Cerebellar cortex (tissue), 1 donor: Measurements from ENCODE around the gene STK36.

ENCODE experiments used
- DNase-seq: peaks from one replicate; pipeline ENCODE4 v3.0.0-alpha.2; 2015; ENCODE audit warnings: low spot score

STK36 gene

GRCh38 chr2:218659988-218660358, 11.9 kb upstream of the STK36 start:
- no peak for DNase-seq

DNA sequence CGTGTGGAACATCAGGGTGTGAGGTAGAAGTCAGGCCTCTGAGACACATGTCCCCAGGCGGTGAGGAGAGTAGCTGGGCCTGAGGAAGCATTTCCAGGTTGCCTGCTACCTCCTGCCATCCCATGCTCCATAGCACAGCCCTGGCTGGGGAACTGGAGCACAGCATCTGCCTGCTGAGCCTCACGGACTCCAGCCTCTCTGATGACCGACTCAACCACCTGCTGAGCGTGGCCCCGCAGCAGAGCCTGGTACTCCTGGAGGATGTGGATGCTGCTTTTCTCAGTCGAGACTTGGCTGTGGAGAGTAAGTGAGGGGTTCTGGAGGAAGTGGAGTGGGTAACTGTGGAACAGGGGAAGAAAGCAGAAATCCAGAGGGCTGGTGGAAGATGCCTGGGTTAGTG, 9.5 kb upstream of the STK36 start:
- no peak for DNase-seq

DNA sequence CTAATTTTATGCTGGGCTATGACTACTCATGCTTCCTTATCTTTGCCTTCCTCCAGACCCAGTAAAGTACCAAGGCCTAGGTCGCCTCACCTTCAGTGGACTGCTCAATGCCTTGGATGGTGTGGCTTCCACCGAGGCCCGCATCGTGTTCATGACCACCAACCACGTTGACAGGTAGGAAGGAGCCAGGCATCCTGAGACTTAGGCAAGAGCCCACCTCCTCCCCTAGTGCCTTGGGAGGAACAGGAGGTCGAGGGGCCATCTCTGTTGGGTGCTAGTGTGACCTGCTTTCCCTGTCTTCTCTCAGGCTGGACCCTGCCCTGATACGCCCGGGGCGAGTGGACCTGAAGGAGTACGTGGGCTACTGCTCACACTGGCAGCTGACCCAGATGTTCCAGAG, 9.1 kb upstream of the STK36 start:
- no peak for DNase-seq

DNA sequence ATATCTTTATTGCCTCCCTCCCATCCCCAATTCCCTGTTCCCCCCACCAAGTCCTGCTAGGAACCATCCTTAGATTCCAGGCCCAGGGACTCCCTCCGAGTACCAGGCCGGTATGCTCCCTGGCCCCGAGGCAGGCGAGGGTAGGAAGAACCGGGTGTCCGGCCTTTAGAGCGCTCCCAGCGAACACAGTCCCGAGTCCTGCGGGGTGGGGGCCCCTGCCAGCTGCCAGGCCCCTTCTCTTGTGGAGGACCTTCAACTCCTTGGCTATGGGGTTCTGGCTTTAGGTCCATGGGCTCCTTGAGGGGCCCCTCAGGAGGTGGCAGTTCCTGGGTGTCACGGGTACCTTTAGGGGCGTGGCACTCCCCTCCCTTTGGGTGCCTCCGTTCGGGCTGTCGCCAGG, 8.0 kb upstream of the STK36 start:
- DNase-seq, result no peak

- no peak for DNase-seq
These were observed 7.2 kb upstream of the STK36 start for GRCh38 chr2:218664653-218665052.

DNA sequence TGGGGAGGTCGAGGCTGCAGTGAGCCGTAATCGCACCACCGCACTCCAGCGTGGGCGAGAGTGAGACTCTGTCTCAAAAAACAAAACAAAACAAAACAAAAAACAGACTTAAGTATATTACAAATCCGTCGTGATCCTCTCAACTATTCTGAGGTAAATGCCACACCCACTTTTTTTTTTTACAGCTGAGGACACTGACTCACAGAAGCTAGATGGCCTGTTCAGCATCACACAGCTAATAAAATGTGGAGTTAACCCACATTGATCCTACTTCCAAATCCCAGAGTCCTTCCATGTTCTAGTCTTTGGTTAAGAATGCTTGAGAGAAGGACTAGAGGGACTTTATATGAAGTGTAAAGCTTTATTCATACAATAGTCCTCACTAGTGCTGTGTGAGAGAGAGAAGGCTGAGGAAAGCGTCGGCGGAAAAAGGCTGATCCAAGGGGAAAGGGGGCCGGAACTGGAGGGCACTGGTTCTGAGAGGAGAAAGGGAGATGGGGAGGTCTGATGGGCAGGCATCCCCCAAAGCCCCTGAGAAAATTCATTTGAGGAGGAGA, 711 bp upstream of the STK36 start:
- no peak for DNase-seq

DNA sequence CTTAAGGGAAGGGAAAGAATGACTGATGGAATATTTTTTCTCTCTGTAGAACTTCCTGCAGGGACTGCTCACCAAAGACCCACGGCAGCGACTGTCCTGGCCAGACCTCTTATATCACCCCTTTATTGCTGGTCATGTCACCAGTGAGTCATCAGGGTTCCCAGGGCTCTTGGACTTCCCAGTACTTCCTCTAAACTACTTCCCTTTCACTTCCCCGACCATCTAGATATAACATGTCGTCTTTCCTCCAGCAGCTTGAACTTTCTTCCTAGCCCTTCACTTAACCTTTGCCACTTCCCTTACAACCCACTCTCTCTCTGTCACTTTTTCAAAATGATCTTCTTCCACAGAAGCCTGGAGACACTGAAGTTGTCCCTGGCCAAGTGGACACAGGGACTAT, 7.2 kb downstream of the STK36 start:
- DNase-seq, result no peak

- DNase-seq, result no peak
These were observed 8.2 kb downstream of the STK36 start for GRCh38 chr2:218680061-218680460.

GRCh38 chr2:218687400-218688060, 15.6 kb downstream of the STK36 start:
- DNase-seq, result peak; percentile 72

DNA sequence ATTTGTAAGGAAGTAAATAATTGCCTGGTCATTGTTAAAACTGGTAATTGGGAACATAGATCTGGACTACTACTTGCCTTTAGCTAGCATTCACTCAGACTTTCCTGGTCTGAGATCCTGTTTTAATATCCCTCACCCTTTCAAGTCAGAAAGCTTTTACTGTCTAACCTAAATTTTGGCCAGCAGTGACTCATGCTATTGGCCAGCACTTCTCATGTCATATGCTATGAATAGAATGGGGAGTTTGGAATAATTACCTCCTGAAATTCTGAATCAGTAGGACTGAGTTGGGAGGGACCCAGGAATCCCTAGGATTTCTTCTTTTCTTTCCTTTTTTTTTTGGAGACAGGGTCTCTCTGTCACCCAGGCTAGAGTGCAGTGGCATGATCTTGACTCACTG, 19.3 kb downstream of the STK36 start:
- no peak for DNase-seq

DNA sequence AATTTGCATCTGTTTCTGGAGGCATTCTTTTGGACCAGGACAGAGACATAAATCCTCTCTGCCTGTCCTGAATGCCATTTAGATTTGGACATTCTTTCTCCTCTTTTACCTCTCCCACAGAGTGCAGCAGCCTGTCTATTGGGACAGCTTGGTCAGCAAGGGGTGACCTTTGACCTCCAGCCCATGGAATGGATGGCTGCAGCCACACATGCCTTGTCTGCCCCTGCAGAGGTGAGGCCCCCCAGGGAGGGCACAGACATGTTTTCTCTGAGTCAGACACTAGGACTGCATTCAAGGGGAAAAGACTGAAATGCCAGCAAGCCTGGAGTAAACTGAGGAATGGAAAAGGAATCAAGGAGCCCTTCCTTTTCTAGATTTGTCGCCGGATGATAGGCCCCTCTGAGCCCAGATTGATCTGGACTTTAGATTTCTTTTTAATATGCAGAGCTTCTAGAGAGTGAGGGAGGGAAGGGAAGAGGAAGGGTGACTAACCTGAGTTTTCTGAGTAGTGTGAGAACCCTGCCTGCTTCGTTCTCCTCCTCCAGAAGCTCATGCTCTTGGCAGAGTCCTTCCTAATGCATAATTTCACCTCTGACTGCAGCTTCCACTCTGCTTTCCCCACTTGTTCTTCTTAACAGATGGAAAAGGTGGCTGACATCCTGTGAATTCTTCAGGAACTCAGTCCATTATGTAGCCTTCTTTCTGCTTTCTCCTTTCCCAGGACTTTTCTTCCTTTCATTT, 22.7 kb downstream of the STK36 start:
- DNase-seq, result no peak

GRCh38 chr2:218698885-218699284, 27.0 kb downstream of the STK36 start:
- DNase-seq, result no peak

GRCh38 chr2:218701806-218702205, 29.9 kb downstream of the STK36 start:
- no peak for DNase-seq

- DNase-seq, result no peak
These were observed 31.5 kb downstream of the STK36 start for GRCh38 chr2:218703341-218703740.

GRCh38 chr2:218708086-218708485, 36.2 kb downstream of the STK36 start:
- DNase-seq, result no peak

DNA sequence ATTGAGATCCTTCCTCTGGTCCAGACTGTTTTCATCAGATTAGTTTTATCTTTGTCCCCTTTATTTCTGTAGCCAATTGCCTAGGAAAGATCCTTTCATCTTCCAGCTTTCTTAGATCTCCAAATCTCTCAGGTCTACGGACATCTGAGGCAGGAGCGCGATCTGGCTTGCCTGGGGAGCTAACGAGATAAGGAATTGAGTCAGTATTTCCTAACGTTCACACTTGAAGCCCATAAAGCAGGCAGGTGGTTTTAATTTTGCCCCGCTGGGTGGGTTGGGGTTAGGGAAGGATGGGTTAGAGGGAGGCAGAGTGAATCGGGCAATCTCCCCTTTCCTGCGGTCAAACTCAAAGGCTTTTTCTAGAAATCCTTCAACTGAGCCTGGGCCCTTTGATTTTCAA, 38.0 kb downstream of the STK36 start:
- DNase-seq, result no peak

GRCh38 chr2:218710334-218710686, 38.4 kb downstream of the STK36 start:
- DNase-seq, result no peak

- DNase-seq, result peak; percentile 97
These were observed 39.0 kb downstream of the STK36 start, which contains the start of gene TTLL4 for GRCh38 chr2:218710687-218711549. Gene TTLL4 (plus strand): TSS chr2:218710835. CDS start chr2:218737677, 26,842 bp downstream.

DNA sequence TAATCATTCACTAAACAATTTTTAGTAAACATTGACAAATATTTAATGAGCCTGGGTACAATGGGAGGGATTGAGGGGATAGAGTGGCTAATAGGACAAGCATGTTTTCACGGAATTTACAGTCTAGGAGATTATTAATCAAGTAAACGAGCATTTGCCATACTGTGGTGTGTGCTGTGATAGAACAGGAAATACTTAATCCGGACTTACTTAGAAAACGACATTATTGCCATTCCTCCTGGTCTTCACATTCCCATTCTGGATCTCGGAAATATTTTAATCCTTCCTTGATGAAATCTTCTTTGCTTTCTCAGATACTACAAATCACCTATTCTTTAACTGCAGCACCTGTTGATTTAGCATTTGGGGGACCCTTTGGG, 39.7 kb downstream of the STK36 start:
- no peak for DNase-seq

DNA sequence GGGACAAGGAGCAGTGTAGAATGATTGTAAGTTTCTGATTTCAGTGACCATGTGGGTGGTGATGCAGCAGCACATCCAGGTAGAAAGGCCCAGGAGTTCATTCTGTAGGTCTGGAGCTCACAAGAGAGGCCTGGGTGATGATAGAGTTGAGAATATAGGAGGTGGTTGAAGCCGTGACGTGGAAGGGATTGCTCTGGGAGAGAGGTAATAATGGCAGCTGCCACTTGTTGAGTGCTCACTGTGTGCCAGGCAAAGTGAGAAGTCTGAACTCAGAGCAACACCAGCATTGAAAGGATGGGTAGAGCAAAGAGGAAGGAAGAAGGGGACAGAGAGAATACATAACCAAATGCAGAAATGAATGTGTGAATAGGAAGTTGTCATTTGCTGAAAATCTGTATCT, 42.0 kb downstream of the STK36 start:
- no peak for DNase-seq

- no peak for DNase-seq
These were observed 44.2 kb downstream of the STK36 start for GRCh38 chr2:218716070-218716469.

- no peak for DNase-seq
These were observed 45.4 kb downstream of the STK36 start for GRCh38 chr2:218717262-218717661.

DNA sequence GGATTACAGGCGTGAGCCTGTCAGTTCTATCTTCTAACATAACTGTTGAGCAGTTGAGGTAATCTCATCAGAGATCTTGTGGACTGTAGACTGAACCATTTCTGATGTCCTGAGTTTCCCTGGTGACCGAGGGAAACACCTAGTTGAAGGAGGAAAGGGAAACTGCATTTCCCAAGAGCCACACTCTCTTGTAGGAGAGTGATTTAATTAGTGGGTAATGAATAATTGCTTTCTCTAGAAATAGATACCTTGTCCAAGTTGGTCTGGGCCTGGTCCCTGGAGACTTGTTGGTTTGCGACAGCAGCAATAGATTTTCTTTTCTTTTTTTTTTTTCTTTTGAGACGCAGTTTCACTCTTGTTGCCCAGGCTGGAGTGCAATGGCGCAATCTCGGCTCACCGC, 46.2 kb downstream of the STK36 start:
- no peak for DNase-seq
